Measurements from ENCODE around the gene ZNF385B.
A peak's percentile ranks its signal among the peaks of the same experiment; 100 is the strongest.

Gene ZNF385B

GRCh38 chr2:179855673-179856072 is 5.7 kb downstream of the ZNF385B start:
- DNase-seq = no peak

- DNase-seq = no peak
These were observed 6.5 kb downstream of the ZNF385B start for GRCh38 chr2:179854891-179855290.

DNA sequence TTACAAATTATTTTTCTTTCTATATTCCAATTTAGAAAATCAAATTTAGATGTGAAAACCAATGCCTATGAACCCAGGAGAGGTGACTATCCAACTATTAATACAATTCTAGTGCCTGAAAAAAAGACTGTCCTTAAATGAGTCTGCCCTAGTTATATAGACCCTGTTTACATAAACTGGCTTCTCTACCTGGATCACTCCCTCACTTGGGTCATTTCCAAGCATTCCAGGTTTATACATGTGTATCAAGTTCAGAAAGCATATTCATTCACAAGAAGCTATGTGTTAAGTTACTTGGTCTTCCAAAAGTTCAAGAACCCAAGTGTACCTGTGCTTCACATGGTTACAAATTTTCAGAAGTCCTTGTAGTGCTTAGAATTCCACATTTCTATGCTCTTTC is 8.3 kb downstream of the ZNF385B start:
- no peak for DNase-seq

DNA sequence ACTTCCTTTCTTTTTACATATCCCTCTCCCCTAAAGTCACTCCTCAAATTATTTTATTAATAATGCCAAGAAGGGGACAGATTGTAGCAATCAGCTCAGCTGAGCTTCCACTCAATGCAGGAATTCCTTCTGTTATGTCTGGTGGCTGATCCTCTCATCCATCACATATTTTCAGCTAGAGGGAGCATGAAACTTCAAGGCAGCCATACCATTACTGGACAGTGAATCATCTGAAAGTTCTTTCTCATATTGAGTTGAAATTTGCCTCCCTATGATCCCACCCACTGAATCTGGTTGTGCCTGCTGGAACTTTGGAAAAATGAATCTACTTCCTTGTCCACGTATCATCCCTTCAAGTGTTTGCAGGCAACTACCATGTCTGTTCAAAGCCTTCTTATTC is 11.2 kb downstream of the ZNF385B start:
- DNase-seq = peak; percentile 64

DNA sequence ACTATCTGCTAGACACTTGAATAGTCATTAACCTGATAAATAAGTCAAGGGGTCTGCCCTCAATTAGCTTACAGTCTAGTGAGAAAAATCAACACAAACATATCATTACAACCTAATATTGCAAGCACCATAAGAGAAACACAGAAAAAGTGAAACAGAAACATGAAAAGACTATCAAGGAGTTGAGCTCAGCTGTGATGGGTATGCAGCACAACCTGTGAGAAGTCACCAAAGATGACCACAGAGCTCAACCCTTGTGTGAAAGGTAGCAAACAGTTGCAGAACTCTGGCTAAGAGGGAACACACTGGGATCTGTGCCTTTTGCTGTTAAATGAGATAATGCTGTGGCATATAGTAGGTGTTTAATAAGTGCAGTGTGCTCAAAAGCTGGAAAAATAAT is 11.7 kb downstream of the ZNF385B start:
- no peak for DNase-seq

DNA sequence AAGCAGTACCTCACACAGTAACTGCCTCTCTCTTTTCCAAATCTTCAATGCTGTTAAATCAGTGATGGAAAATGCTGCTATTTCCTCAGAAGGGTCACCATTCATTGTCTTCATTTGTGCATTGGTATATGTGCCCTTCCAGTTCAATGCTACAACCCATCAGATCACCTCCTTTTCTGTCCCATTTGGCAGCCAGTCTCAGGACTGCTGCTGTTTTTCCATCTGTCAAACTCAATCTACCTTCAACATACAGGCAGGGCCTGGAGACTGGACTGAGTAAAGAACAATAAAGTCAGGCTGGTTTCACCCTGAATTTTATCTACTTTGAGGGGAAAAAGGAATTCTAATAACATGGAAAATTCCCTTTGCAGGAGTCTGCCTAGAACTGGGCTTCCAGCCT is 17.9 kb downstream of the ZNF385B start:
- DNase-seq = no peak

DNA sequence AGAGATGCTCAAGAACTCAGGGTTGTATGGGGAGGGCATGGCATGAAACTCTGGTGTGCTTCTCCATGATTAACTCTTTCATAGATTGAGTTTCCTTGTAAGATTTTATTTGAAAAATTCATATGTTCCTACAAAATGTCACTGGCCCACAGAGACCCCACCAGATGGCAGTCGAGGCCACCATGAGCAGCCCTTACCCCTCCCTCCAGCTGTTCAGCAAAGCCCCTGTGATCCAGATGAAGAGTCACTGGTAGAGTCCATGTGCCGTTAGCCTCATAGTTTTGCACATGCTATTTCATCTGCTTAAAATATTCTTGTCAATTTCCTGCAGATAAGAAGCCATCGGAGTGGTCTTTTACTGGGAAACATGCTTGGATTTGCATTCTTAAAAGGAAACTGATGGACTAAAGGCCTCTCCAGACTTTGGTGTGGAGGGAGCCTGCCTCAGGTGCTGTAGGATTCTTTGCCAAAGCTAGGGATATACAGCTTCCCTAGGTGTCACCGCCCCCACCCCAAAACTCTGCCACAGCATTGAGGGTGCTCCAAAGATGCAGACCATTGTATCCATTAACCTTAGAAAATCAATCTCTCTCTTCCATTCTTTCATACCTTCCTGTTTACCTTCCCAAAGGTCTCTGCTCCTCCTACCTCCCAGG is 18.8 kb downstream of the ZNF385B start:
- DNase-seq = peak; percentile 30

DNA sequence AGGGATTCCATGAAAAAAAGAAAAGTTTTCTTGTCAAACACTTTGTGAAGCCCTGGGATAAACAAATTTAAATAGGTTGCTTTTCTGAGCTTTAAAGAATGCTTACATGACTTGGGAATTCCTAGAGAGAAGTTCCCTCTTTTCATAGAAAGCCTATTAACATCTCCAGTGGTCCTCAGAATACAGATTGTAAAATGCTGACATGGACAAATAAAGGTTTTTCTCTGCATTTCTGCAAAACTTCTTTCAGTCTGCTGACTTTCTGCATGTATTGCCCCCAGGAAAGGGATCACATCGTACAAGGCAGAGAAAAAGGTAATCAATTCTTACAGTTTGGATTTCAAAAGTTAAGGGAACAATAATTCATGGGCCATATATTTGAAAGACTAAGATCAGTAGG is 20.6 kb downstream of the ZNF385B start:
- DNase-seq = no peak

- peak; percentile 60 for DNase-seq
These were observed 24.0 kb downstream of the ZNF385B start for GRCh38 chr2:179837408-179837807.

DNA sequence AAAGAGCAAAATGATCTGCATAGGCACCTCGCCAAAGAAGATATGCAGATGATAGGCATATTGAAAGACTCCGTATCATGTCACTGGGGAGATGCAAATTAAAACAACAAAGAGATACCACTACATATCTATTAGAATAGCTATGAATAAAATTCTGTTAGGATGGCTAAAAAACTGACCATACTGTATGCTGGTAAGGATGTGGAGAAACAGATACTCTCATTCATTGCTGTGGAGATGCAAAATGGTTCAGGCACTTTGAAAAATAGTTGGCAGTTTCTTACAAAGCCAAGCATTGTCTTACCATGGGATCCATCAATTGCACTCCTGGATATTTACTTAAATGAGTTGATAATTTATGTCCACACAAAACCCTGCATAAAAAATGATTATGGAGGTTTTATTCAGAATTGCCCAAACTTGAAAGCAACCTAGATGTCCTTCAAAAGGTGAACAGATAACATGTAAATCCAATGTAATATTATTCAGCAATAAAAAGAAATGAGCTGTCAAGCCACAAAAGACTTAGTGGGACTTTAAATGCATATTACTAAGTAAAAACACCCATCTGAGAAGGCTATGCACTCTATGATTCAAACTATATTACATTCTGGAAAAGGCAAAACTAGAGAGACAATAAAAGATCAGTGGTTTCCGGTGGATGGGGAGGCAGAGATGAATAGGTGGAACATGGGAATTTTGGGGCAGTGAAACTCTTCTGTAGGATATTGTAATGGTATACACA is 31.2 kb downstream of the ZNF385B start:
- no peak for DNase-seq

GRCh38 chr2:179826297-179826696 is 35.1 kb downstream of the ZNF385B start:
- DNase-seq = no peak

DNA sequence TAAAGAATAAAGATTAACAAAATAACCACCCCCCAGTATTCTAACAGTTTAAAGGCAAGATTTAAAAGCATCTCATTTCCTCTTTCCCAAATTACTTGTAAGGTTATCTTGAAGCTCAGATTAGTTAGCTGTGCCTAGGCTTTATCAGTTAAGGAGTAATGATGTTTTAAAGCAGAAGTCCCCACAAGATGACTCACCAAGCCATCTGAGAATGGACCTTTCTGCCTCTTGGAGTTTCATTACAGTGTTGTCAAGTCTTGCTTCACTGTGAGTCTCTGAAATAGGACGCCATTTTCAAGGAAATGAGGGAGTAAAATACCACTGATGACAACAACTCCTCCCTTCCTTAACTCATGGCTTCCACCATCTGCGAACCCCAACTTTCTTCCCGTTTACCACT is 35.9 kb downstream of the ZNF385B start:
- DNase-seq = no peak

DNA sequence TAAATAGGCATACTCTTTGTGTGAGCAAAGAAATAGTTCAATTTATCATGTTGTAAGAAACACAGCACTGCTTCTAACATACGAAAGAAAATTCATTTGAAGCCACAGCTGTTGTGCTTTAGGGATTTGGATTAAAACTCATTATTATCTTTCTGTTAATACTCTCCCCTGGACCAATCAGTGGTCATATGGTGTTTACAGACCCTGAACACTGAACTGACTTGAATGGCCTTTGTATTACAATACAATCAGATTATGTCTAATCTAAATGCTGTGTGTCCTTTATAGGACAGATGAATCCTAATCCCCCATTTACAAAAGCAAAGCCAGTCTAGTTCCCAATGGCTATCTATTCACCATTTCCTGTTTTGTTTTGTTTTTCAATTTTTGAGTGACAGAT is 36.5 kb downstream of the ZNF385B start:
- no peak for DNase-seq

- no peak for DNase-seq
These were observed 38.9 kb downstream of the ZNF385B start for GRCh38 chr2:179822540-179822939.

DNA sequence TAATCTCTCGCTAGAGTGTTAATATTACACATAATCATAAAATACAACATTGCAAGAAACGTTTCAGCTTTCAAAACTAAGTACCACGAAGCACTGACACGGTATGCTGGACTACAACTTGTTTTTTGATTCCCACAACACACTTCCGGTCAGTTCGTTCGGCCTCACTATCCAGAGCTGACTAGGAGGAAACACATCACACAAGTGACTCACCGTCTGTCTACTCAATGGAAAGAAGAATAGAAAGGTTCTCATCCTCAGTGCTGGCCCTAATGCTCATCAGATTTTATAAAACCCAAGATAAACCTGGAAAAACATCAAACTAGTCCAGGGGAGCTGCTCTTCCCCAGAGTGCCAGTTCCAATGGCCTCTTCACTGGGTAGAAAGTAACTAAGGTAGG is 42.9 kb downstream of the ZNF385B start:
- no peak for DNase-seq

DNA sequence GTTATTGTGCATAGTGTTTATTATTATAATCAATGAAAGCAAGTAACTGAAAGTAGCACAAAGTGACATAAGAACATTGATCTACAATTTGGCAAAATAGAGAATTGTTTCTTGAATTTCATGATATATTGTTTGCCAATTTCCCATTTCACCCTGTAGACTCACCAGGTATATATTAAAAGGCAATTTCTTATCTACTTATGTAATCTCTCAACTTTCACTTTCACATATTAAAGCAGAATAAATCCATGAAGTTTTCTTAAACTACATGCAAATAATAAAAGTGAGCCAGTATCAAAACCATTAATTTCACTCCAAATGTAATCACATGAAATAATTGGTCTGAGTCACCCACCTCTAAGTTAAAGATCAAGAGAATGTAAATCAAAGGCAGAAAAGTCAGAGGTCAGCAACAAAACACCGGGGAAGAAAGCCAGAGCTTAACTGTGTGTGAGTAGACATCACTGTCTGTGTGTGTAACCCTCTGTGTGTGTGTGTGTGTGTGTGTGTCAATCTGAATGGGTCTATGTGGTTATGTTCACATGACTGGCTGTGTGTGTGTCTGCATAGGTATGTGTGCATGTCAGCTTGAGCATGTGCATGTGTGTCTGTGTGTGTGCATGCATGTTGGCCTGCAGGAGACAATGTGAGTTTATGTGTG is 44.1 kb downstream of the ZNF385B start:
- DNase-seq = no peak

DNA sequence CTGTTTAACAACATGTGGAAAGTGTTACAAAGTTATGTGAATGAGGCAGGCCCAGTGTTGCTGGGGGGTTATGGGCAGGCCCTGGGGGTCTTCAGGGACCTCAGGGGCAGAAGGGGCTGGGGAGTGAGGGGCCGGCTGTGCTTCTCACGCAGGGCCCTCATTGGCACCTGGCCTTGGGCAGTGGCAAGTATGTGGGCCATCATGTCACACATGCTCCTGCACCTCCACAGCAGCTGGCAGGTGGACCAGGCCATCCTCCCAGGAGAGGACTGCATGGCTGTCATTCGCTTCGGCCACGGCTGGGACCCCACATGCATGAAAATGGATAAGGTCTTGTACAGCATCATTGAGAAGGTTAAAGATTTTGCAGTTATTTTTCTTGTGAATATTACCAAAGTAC is 47.4 kb downstream of the ZNF385B start:
- DNase-seq = no peak

GRCh38 chr2:179812501-179812900 is 48.9 kb downstream of the ZNF385B start:
- DNase-seq = no peak

- no peak for DNase-seq
These were observed 50.4 kb downstream of the ZNF385B start for GRCh38 chr2:179811042-179811441.

DNA sequence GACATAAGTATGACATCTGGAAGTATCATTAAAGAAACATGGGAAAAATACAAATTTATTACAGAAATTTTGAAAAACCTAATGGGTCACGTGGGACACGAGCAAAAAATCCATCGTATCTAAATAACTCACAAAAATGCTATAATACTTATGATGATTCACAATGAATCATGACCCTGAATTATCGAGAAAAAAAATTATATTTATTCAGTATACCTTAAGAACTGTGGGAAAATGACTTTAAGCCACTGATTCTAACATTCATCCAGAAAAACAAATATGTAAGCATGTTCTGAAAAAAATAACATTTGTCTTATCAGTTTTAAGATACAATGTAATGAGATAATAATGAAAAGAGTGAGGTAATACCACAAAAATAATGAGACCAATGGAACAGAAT is 51.8 kb downstream of the ZNF385B start:
- no peak for DNase-seq

DNA sequence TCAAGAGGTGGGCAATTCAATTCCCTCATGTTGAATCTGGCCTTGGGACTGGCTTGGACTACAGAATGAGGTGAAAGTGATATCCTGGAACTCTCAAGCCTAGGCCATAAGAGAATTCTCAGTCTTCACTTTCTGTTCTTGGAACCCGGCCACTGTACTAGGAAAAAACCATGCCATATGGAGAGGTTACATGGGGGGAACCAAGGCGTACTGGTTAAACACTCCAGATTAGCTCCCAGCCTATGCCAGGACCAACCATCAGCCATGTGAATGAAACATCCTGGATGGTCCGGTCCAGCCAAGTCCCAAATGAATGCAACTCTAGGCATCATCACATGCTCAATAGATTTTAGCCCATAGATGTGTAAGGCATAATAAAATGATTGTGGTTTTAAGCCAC is 56.4 kb downstream of the ZNF385B start:
- no peak for DNase-seq

- DNase-seq = no peak
These were observed 57.2 kb downstream of the ZNF385B start for GRCh38 chr2:179804206-179804605.

DNA sequence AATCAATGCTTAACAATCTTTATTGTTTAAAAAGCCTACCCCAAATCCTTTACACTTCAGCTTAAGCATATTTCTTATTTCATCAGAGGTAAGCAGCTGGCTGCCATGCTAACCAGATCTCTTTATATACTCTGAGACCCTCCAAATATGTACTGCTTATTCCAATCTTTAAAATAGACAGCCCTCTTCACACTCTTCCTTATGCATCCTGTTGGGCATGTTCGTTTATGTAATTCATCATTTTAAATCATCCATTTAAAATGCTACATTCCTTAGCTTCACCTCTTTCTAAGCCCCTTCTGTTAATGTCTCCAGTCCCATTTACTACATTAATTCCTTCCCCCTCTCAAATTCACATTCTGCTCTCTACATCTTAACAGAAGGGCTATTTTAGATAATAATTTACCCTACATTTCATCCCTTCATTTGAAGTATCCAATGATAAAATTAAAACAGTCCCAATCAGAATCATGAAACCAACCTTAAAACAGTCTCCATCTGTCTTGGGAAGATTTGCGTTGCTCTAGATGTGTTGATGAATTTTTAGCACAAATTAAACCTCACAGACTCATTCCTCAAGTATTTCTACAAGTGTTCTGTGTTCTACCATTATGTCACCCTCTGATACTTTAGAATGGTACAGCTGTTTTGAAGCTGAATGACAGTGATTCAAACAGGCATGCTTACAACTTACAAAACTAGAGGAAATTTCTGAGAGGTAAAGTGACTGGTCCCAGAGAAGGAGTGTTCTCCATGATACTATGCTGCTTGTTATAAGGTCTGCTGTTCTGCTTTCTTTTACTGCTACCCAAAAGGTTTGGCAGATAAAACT is 59.1 kb downstream of the ZNF385B start:
- DNase-seq = no peak

All from fibroblast of skin of right quadriceps (primary cell).